Fibroblast of skin of left quadriceps (primary cell): ENCODE measurements around the gene KCNIP1.
A peak's percentile ranks its signal among the peaks of the same experiment; 100 is the strongest.

ENCODE experiments used
- DNase-seq, 2 experiments: peaks; one replicate each; pipeline ENCODE4 v3.0.0-alpha.2; 2013; ENCODE audit warnings: low read depth in 2 of 2

Gene KCNIP1

GRCh38 chr5:170642066-170642735 lies 138.4 kb downstream of the KCNIP1 start:
- DNase-seq: no peak

GRCh38 chr5:170642776-170643436 lies 139.1 kb downstream of the KCNIP1 start:
- DNase-seq: no peak

GRCh38 chr5:170643591-170643990 lies 139.8 kb downstream of the KCNIP1 start:
- no peak for DNase-seq

GRCh38 chr5:170644501-170644900 lies 140.7 kb downstream of the KCNIP1 start:
- no peak for DNase-seq

- DNase-seq: peak in 1 of 2 experiments; percentile 3
Observed at GRCh38 chr5:170648541-170648940, 144.7 kb downstream of the KCNIP1 start.

GRCh38 chr5:170650850-170651249 lies 147.0 kb downstream of the KCNIP1 start:
- DNase-seq: no peak

GRCh38 chr5:170651604-170652277 lies 147.9 kb downstream of the KCNIP1 start:
- DNase-seq: no peak

- no peak for DNase-seq
Observed at GRCh38 chr5:170655476-170655875, 151.7 kb downstream of the KCNIP1 start.

- DNase-seq: no peak
Observed at GRCh38 chr5:170655920-170656319, 152.1 kb downstream of the KCNIP1 start.

- no peak for DNase-seq
Observed at GRCh38 chr5:170656346-170656745, 152.5 kb downstream of the KCNIP1 start.

- no peak for DNase-seq
Observed at GRCh38 chr5:170660531-170660930, 156.7 kb downstream of the KCNIP1 start.

GRCh38 chr5:170662966-170663365 lies 159.1 kb downstream of the KCNIP1 start:
- no peak for DNase-seq

- DNase-seq: no peak
Observed at GRCh38 chr5:170678811-170679210, 175.0 kb downstream of the KCNIP1 start.

- peak; percentile 3 to 12 for DNase-seq
Observed at GRCh38 chr5:170681013-170681433, 177.2 kb downstream of the KCNIP1 start.

- no peak for DNase-seq
Observed at GRCh38 chr5:170691657-170692056, 187.8 kb downstream of the KCNIP1 start.

GRCh38 chr5:170693701-170694100 lies 189.9 kb downstream of the KCNIP1 start:
- DNase-seq: no peak

- no peak for DNase-seq
Observed at GRCh38 chr5:170694911-170695310, 191.1 kb downstream of the KCNIP1 start.

GRCh38 chr5:170697031-170697430 lies 193.2 kb downstream of the KCNIP1 start:
- no peak for DNase-seq

- no peak for DNase-seq
Observed at GRCh38 chr5:170700503-170700902, 196.7 kb downstream of the KCNIP1 start.

GRCh38 chr5:170701334-170701733 lies 197.5 kb downstream of the KCNIP1 start:
- no peak for DNase-seq

- DNase-seq: no peak
Observed at GRCh38 chr5:170704417-170705192, 200.8 kb downstream of the KCNIP1 start.

GRCh38 chr5:170709640-170710039 lies 205.8 kb downstream of the KCNIP1 start:
- DNase-seq: no peak
